ENCODE data around the gene CCDC91. TPM values are rescaled to one million over a fixed set of nuclear protein-coding genes. Genes with fewer than 3 reads are reported as not detected.

Gene CCDC91
- total and polyA plus RNA-seq, 2 of the 4 experiments (the other 2 are of a cell fraction) = 8.6 to 14.7 TPM

DNA sequence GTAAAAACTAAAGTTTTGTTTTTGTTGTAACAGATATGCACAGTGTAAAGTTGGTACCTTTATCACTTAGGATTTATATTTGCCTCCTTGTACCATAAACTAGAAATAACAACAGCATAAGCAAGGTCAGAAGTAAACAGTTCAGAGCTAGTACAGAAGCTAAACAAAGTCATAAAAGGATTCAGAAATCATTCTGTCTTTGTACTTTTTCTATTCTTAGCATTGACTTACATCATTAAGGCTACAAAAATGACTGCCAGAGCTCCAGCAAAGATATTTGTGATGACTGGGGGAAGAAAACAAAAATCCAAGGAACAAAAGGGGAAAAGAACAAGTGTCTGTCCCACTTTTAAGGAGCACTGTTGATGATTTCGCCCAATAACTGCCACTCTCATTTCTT is 347.2 kb downstream of the CCDC91 start:
- dilution Hi-C loops (cut with HindIII; ENCODE audit: low sequenced_read_pairs, unreplicated experiment) = no loop called here
- peak overlapping the region; percentile 62; the same call in 1 of the 2 replicates for H2BK120ac ChIP-seq (ENCODE audit: low read depth, low read length)
- H3K56ac ChIP-seq (ENCODE audit: extremely low read depth, insufficient read depth, low read length) = no peak overlapping the region
- 0 out of 4 replicates have a peak, but pooled peaks cover 0 to 3% of the 10 kb centered on the region in 2 experiments for H3K79me1 ChIP-seq (ENCODE audit: low read depth in 1 of 2, low read length in 2 of 2)
- H4K5ac ChIP-seq (ENCODE audit: low read depth, low read length) = no peak overlapping the region; the same call in 1 of the 2 replicates
- H3K27ac ChIP-seq (ENCODE audit: insufficient read depth, low read length) = no peak overlapping the region
- no peak overlapping the region for H3K4me3 ChIP-seq (ENCODE audit: insufficient read depth, low read depth, low read length)
- H2BK20ac ChIP-seq (ENCODE audit: low read depth, low read length) = no peak overlapping the region; the same call in 1 of the 2 replicates
- H3K36me3 ChIP-seq (ENCODE audit: control insufficient read depth, insufficient read depth, low read length) = no peaks in the 10 kb centered on the region
- H3K9me1 ChIP-seq (ENCODE audit: insufficient read depth, low read length) = no peaks in the 10 kb centered on the region
- 0 out of 3 replicates have a peak overlapping the region, but pooled peaks have one; percentile 15 for H2BK15ac ChIP-seq (ENCODE audit: low read depth, low read length)
- no peak overlapping the region for H2AK9ac ChIP-seq (replicated peaks; ENCODE audit: low read depth, low read length, poor library complexity)
- H4K20me1 ChIP-seq (ENCODE audit: insufficient read depth, low read length) = no peaks in the 10 kb centered on the region
- H3K9me3 ChIP-seq (ENCODE audit: control insufficient read depth, insufficient read depth, low read length) = no peaks in the 10 kb centered on the region
- no peak for DNase-seq
- TF ChIP-seq RCOR1 (IDR thresholded peaks at IDR 0.05; ENCODE audit: insufficient replicate concordance, low read length) = no peak
- TF ChIP-seq CEBPB (IDR thresholded peaks at IDR 0.05; ENCODE audit: low read depth, low read length) = no peak
- no peak for TF ChIP-seq FOS (IDR thresholded peaks at IDR 0.05; ENCODE audit: low read depth, low read length)
- no peak for TF ChIP-seq POLR2A (IDR thresholded peaks at IDR 0.05; ENCODE audit: low read depth, low read length)
- no peak for TF ChIP-seq CHD1 (IDR thresholded peaks at IDR 0.05; ENCODE audit: low read depth, low read length)
- TF ChIP-seq, protein P1, sequence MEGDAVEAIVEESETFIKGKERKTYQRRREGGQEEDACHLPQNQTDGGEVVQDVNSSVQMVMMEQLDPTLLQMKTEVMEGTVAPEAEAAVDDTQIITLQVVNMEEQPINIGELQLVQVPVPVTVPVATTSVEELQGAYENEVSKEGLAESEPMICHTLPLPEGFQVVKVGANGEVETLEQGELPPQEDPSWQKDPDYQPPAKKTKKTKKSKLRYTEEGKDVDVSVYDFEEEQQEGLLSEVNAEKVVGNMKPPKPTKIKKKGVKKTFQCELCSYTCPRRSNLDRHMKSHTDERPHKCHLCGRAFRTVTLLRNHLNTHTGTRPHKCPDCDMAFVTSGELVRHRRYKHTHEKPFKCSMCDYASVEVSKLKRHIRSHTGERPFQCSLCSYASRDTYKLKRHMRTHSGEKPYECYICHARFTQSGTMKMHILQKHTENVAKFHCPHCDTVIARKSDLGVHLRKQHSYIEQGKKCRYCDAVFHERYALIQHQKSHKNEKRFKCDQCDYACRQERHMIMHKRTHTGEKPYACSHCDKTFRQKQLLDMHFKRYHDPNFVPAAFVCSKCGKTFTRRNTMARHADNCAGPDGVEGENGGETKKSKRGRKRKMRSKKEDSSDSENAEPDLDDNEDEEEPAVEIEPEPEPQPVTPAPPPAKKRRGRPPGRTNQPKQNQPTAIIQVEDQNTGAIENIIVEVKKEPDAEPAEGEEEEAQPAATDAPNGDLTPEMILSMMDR (conservative IDR thresholded peaks at IDR 0.05; ENCODE audit: low read depth, low read length) = no peak
- no peak for TF ChIP-seq MXI1 (IDR thresholded peaks at IDR 0.05; ENCODE audit: borderline replicate concordance, low read depth, low read length)
- TF ChIP-seq SMC3 (IDR thresholded peaks at IDR 0.05; ENCODE audit: low read depth, low read length) = no peak
- no peak for TF ChIP-seq MAZ (IDR thresholded peaks at IDR 0.05; ENCODE audit: borderline replicate concordance, low read depth, low read length)
- TF ChIP-seq, protein P2, sequence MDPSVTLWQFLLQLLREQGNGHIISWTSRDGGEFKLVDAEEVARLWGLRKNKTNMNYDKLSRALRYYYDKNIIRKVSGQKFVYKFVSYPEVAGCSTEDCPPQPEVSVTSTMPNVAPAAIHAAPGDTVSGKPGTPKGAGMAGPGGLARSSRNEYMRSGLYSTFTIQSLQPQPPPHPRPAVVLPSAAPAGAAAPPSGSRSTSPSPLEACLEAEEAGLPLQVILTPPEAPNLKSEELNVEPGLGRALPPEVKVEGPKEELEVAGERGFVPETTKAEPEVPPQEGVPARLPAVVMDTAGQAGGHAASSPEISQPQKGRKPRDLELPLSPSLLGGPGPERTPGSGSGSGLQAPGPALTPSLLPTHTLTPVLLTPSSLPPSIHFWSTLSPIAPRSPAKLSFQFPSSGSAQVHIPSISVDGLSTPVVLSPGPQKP (IDR thresholded peaks at IDR 0.05; ENCODE audit: borderline replicate concordance, low read depth, low read length) = no peak
- TF ChIP-seq RFX5 (IDR thresholded peaks at IDR 0.05; ENCODE audit: low read depth, low read length) = no peak
- TF ChIP-seq RAD21 (IDR thresholded peaks at IDR 0.05; ENCODE audit: low read length) = no peak
- TF ChIP-seq BHLHE40 (IDR thresholded peaks at IDR 0.05; ENCODE audit: low read depth, low read length) = no peak
- no peak for TF ChIP-seq MAFK (IDR thresholded peaks at IDR 0.05; ENCODE audit: low read depth, low read length)
- TF ChIP-seq, protein P3, sequence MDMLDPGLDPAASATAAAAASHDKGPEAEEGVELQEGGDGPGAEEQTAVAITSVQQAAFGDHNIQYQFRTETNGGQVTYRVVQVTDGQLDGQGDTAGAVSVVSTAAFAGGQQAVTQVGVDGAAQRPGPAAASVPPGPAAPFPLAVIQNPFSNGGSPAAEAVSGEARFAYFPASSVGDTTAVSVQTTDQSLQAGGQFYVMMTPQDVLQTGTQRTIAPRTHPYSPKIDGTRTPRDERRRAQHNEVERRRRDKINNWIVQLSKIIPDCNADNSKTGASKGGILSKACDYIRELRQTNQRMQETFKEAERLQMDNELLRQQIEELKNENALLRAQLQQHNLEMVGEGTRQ (IDR thresholded peaks at IDR 0.05; ENCODE audit: low read depth, low read length) = no peak
- no peak for TF ChIP-seq NFE2L2 (IDR thresholded peaks at IDR 0.05; ENCODE audit: low read depth, low read length)
- no peak for ATAC-seq (ENCODE audit: low read depth)
- ChIA-PET CTCF (no interaction called here), POLR2A (ENCODE audit: unreplicated experiment) (no interaction called here)
- no peak overlapping the region; a peak in 1 of 4 replicates for H4K8ac ChIP-seq (ENCODE audit: low read depth in 2 of 2, low read length in 2 of 2)
- no peak overlapping the region for H3K23ac ChIP-seq (ENCODE audit: low read depth, low read length)
- H3K14ac ChIP-seq (replicated peaks; ENCODE audit: low read depth, low read length) = peak overlapping the region; percentile 24; the same call in 1 of the 2 replicates
- peak overlapping the region; percentile 31; the same call in 1 of the 2 replicates for H4K91ac ChIP-seq (ENCODE audit: insufficient read depth, low read depth, low read length)
- no peak overlapping the region for H3K9ac ChIP-seq (ENCODE audit: low read depth, low read length)
- peak overlapping the region; percentile 53; the same call in 1 of the 2 replicates for H3K18ac ChIP-seq (ENCODE audit: low read depth, low read length)
- intact Hi-C loops (cut with micrococcal nuclease) = no loop called here
- H2AK5ac ChIP-seq (ENCODE audit: low read depth, low read length) = no peak overlapping the region
- H3K4me2 ChIP-seq (ENCODE audit: low read depth, low read length) = no peak overlapping the region; the same call in 1 of the 2 replicates
- WGBS, 2 experiments (ENCODE audit: extremely low coverage in 2 of 2, insufficient read length in 1 of 2) = no CpG with 5 or more reads among the region's 1 CpG
- no peak overlapping the region for H2AFZ ChIP-seq (replicated peaks; ENCODE audit: low read length, poor library complexity)
- H3K27me3 ChIP-seq (ENCODE audit: control insufficient read depth, insufficient read depth, low read length) = no peaks in the 10 kb centered on the region
- in situ Hi-C loops (cut with MboI; ENCODE audit: low sequenced_read_pairs) = no loop called here
- H3K4ac ChIP-seq (ENCODE audit: low read depth, low read length) = 0 out of 2 replicates have a peak overlapping the region, but pooled peaks have one; percentile 12
- peak overlapping the region; percentile 41 for H2BK5ac ChIP-seq (ENCODE audit: low read depth, low read length, poor library complexity, severe bottlenecking)
- peaks cover 7% of the 10 kb centered on the region for H3K4me1 ChIP-seq (ENCODE audit: control insufficient read depth, insufficient read depth, low read length)
- no TSS peak for BruUV-seq (replicated peaks)

All from IMR-90 (cell line).